K562 (cell line): Measurements from ENCODE around the gene GALM. TPM values are rescaled to one million over a fixed set of nuclear protein-coding genes. Genes with fewer than 3 reads are reported as not detected.

Experiments used
- BHLHE40 ChIP-seq: IDR thresholded peaks from 2 replicates; pipeline ENCODE4 v1.6.1; 2011; ENCODE audit warnings: low read length, improper control_type of control experiment
- CBX5 ChIP-seq: IDR thresholded peaks from 2 replicates; pipeline ENCODE4 v1.6.1; 2014; ENCODE audit warnings: low read depth, borderline replicate concordance
- E2F3 ChIP-seq: fragments of 250-450 bp; sonication (Bioruptor Pico); IDR thresholded peaks from 2 replicates; pipeline ENCODE4 v1.4.0; 2020; ENCODE audit warnings: mild to moderate bottlenecking
- HDAC8 ChIP-seq: fragments of 450-650 bp; IDR thresholded peaks from 2 replicates; pipeline ENCODE4 v1.6.1; 2016; ENCODE audit warnings: mild to moderate bottlenecking, missing genetic modification characterization, moderate library complexity, missing compliant biosample characterization
- ID3 ChIP-seq, 2 experiments: fragments of 250-450 bp in 1 of 2; fragments of 450-650 bp in 1 of 2; sonication (Bioruptor Pico) in 1 of 2; IDR thresholded peaks; 2 replicates each; pipeline versions ENCODE4 v1.6.1 to v1.8.0; 2016 to 2021; ENCODE audit warnings: mild to moderate bottlenecking in 2 of 2, moderate library complexity in 2 of 2, missing compliant biosample characterization in 1 of 2, missing genetic modification characterization in 1 of 2
- MAZ ChIP-seq, 2 experiments: fragments of 450-650 bp in 1 of 2; sonication (generic) in 1 of 2; formaldehyde crosslinking; IDR thresholded peaks in 1 of 2; conservative IDR thresholded peaks in 1 of 2; 2 replicates each; pipeline versions ENCODE4 v1.4.0 to v1.5.0; 2020; ENCODE audit warnings: mild to moderate bottlenecking in 1 of 2, missing genetic modification reagents in 1 of 2
- NFRKB ChIP-seq: fragments of 450-650 bp; IDR thresholded peaks from 2 replicates; pipeline ENCODE4 v1.6.1; 2016; ENCODE audit warnings: low read depth
- SIN3A ChIP-seq, 2 experiments: fragments of 150-350 bp in 1 of 2; IDR thresholded peaks; 2 replicates each; pipeline ENCODE4 v1.6.1; 2011 to 2016; ENCODE audit warnings: borderline replicate concordance in 2 of 2, low read depth in 2 of 2, low read length in 2 of 2, mild to moderate bottlenecking in 2 of 2, moderate library complexity in 2 of 2; ENCODE audit not compliant: control insufficient read depth in 1 of 2
- SRSF3 ChIP-seq: fragments of 200-400 bp; formaldehyde crosslinking; IDR thresholded peaks from 2 replicates; pipeline ENCODE4 v1.6.1; 2016; ENCODE audit warnings: mild to moderate bottlenecking, low read length, moderate library complexity; ENCODE audit not compliant: insufficient read depth
- ZC3H4 ChIP-seq: sonication (generic); formaldehyde crosslinking; IDR thresholded peaks from 2 replicates; pipeline ENCODE4 v1.9.0; 2021; ENCODE audit warnings: missing genetic modification reagents, borderline replicate concordance
- ZNF311 ChIP-seq: fragments of 250-450 bp; sonication (Bioruptor Pico); IDR thresholded peaks from 2 replicates; pipeline ENCODE4 v1.4.0; 2020; ENCODE audit warnings: mild to moderate bottlenecking, moderate library complexity
- polyA plus RNA-seq, 8 experiments: library from polyadenylated mRNA; depleted of rRNA in 4 of 8; stranded (reverse) in 5 of 8; unstranded in 3 of 8; fragments of >200 nt; fragmentation: Nextera tagmentation in 2 of 8; fragmentation: Illumina TruSeq in 1 of 8; extraction: Ambion mirVana in 2 of 8; extraction: Trizol in 1 of 8; gene quantifications; 2 replicates each; pipeline versions ENCODE4 v1.2.1 to v1.2.3, GENCODE V29; 2011 to 2014; ENCODE audit warnings: inconsistent platforms in 1 of 8, missing spikeins in 1 of 8
- total RNA-seq, 7 experiments: library from RNA; depleted of rRNA in 6 of 7; stranded (reverse); fragments of >200 nt in 6 of 7; fragmentation: Illumina TruSeq in 2 of 7; extraction: Trizol in 2 of 7; gene quantifications; 2 replicates each; pipeline versions ENCODE4 v1.2.1 to v1.2.3, GENCODE V29; 2011 to 2021; ENCODE audit warnings: low replicate concordance in 1 of 7
- TF ChIP-seq, protein P1 (sequence below): fragments of 250-450 bp; sonication (Bioruptor Pico); IDR thresholded peaks from 2 replicates; pipeline ENCODE4 v1.4.0; 2020
- TF ChIP-seq, protein P2 (sequence below): fragments of 250-450 bp; sonication (Bioruptor Pico); IDR thresholded peaks from 2 replicates; pipeline ENCODE4 v1.4.0; 2020; ENCODE audit warnings: mild to moderate bottlenecking, moderate library complexity

Gene GALM
- total and polyA plus RNA-seq, 9 of the 15 experiments (the other 6 are each of a cell fraction or from before 2014, with no cell fraction given), result 22.1 to 51.7 (median 27.9) TPM

- TF ChIP-seq MAZ (CRISPR knock-in tag; conservative IDR thresholded peaks at IDR 0.05 in 1 of 2, IDR thresholded peaks at IDR 0.05 in 1 of 2) (0 out of 4 replicates have a peak, but pooled peaks of 1 of the 2 experiments have one; percentile 52), CBX5 (peak; percentile 50; the same call in 1 of the 2 replicates), E2F3 (CRISPR knock-in tag) (no peak), ZC3H4 (CRISPR knock-in tag) (no peak), ZNF311 (CRISPR knock-in tag) (peak; percentile 14), NFRKB (peak; percentile 88; the same call in 1 of the 2 replicates), ID3 (CRISPR knock-in tag; IDR thresholded peaks at IDR 0.05) (no peak), ID3 (tag; IDR thresholded peaks at IDR 0.05) (peak; percentile 65; the same call in 1 of the 2 replicates), SIN3A (IDR thresholded peaks at IDR 0.05; ENCODE audit: borderline replicate concordance in 2 of 2, control insufficient read depth in 1 of 2, low read depth in 2 of 2, low read length in 2 of 2) (no peak), SRSF3 (peak; percentile 94), HDAC8 (tag) (peak; percentile 70), BHLHE40 (no peak)
- TF ChIP-seq, protein P1, sequence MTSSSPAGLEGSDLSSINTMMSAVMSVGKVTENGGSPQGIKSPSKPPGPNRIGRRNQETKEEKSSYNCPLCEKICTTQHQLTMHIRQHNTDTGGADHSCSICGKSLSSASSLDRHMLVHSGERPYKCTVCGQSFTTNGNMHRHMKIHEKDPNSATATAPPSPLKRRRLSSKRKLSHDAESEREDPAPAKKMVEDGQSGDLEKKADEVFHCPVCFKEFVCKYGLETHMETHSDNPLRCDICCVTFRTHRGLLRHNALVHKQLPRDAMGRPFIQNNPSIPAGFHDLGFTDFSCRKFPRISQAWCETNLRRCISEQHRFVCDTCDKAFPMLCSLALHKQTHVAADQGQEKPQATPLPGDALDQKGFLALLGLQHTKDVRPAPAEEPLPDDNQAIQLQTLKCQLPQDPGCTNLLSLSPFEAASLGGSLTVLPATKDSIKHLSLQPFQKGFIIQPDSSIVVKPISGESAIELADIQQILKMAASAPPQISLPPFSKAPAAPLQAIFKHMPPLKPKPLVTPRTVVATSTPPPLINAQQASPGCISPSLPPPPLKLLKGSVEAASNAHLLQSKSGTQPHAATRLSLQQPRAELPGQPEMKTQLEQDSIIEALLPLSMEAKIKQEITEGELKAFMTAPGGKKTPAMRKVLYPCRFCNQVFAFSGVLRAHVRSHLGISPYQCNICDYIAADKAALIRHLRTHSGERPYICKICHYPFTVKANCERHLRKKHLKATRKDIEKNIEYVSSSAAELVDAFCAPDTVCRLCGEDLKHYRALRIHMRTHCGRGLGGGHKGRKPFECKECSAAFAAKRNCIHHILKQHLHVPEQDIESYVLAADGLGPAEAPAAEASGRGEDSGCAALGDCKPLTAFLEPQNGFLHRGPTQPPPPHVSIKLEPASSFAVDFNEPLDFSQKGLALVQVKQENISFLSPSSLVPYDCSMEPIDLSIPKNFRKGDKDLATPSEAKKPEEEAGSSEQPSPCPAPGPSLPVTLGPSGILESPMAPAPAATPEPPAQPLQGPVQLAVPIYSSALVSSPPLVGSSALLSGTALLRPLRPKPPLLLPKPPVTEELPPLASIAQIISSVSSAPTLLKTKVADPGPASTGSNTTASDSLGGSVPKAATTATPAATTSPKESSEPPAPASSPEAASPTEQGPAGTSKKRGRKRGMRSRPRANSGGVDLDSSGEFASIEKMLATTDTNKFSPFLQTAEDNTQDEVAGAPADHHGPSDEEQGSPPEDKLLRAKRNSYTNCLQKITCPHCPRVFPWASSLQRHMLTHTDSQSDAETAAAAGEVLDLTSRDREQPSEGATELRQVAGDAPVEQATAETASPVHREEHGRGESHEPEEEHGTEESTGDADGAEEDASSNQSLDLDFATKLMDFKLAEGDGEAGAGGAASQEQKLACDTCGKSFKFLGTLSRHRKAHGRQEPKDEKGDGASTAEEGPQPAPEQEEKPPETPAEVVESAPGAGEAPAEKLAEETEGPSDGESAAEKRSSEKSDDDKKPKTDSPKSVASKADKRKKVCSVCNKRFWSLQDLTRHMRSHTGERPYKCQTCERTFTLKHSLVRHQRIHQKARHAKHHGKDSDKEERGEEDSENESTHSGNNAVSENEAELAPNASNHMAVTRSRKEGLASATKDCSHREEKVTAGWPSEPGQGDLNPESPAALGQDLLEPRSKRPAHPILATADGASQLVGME (CRISPR knock-in tag), result 0 out of 2 replicates have a peak, but pooled peaks have one; percentile 38
- TF ChIP-seq, protein P2, sequence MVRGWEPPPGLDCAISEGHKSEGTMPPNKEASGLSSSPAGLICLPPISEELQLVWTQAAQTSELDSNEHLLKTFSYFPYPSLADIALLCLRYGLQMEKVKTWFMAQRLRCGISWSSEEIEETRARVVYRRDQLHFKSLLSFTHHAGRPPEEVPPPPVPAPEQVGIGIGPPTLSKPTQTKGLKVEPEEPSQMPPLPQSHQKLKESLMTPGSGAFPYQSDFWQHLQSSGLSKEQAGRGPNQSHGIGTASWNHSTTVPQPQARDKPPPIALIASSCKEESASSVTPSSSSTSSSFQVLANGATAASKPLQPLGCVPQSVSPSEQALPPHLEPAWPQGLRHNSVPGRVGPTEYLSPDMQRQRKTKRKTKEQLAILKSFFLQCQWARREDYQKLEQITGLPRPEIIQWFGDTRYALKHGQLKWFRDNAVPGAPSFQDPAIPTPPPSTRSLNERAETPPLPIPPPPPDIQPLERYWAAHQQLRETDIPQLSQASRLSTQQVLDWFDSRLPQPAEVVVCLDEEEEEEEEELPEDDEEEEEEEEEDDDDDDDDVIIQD (CRISPR knock-in tag), result peak; percentile 35; the same call in 1 of the 2 replicates
Measured at GRCh38 chr2:38643021-38643671, 22.8 kb upstream of the GALM start (continued).
